Neural cell (in vitro differentiated cells): Measurements from ENCODE around the gene SLC2A6. TPM values are rescaled to one million over a fixed set of nuclear protein-coding genes. Genes with fewer than 3 reads are reported as not detected.

Experiments used
- H2AFZ ChIP-seq: fragments of 200-600, 300-800 bp; sonication (generic), shearing (Covaris generic); 2 replicates; pipeline ENCODE4 v1.6.0; 2014; ENCODE audit warnings: low read depth, mild to moderate bottlenecking, antibody characterized with exemption, low read length, moderate library complexity
- H3F3A ChIP-seq: fragments of 200-600 bp; shearing (Covaris generic); 2 replicates; pipeline ENCODE4 v1.6.1; 2016; ENCODE audit warnings: mild to moderate bottlenecking, moderate library complexity, mixed read lengths, antibody characterized with exemption, low read length; ENCODE audit not compliant: insufficient read depth, poor library complexity, severe bottlenecking
- H3K27ac ChIP-seq: fragments of 200-600, 300-800 bp; sonication (generic), shearing (Covaris generic); 2 replicates; pipeline ENCODE4 v1.5.1; 2014; ENCODE audit warnings: mild to moderate bottlenecking, low read length, moderate library complexity
- H3K27me3 ChIP-seq: fragments of 300-800, 200-600 bp; sonication (generic), shearing (Covaris generic); 2 replicates; pipeline ENCODE4 v1.6.0; 2014; ENCODE audit warnings: mild to moderate bottlenecking, low read depth, low read length, moderate library complexity; ENCODE audit not compliant: insufficient read depth
- H3K36me3 ChIP-seq: fragments of 300-800, 200-600 bp; sonication (generic), shearing (Covaris generic); 2 replicates; pipeline ENCODE4 v1.5.1; 2014; ENCODE audit warnings: mild to moderate bottlenecking, antibody characterized with exemption, low read length, moderate library complexity; ENCODE audit not compliant: insufficient read depth
- H3K4me2 ChIP-seq: fragments of 300-800, 200-600 bp; sonication (generic), shearing (Covaris generic); 2 replicates; pipeline ENCODE4 v1.6.0; 2014; ENCODE audit warnings: mild to moderate bottlenecking, low read length
- H3K4me3 ChIP-seq: fragments of 300-800, 200-600 bp; sonication (generic), shearing (Covaris generic); 2 replicates; pipeline ENCODE4 v1.5.1; 2014; ENCODE audit warnings: mild to moderate bottlenecking, low read length, moderate library complexity
- H3K79me2 ChIP-seq: fragments of 200-600 bp; shearing (Covaris generic); replicated peaks from 2 replicates; pipeline ENCODE4 v1.6.0; 2014; ENCODE audit warnings: mild to moderate bottlenecking, low read length, moderate library complexity; ENCODE audit not compliant: insufficient read depth
- H3K9ac ChIP-seq: fragments of 300-800, 200-600 bp; sonication (generic), shearing (Covaris generic); 2 replicates; pipeline ENCODE4 v1.6.1; 2016; ENCODE audit warnings: mild to moderate bottlenecking, low read length, mixed read lengths
- H3K9me2 ChIP-seq: fragments of 200-600 bp; shearing (Covaris generic); 2 replicates; pipeline ENCODE4 v1.6.1; 2016; ENCODE audit warnings: mild to moderate bottlenecking, low read length, mixed read lengths; ENCODE audit not compliant: insufficient read depth
- H3K9me3 ChIP-seq: fragments of 200-600, 300-800 bp; sonication (generic), shearing (Covaris generic); 2 replicates; pipeline ENCODE4 v1.6.1; 2016; ENCODE audit warnings: mild to moderate bottlenecking, mixed run types, low read length, moderate library complexity, mixed read lengths
- H4K20me1 ChIP-seq: fragments of 200-600 bp; shearing (Covaris generic); 2 replicates; pipeline ENCODE4 v1.6.1; 2016; ENCODE audit warnings: mild to moderate bottlenecking, mixed run types; ENCODE audit not compliant: insufficient read depth
- CTCF ChIP-seq: fragments of 450-650 bp; IDR thresholded peaks from 2 replicates; pipeline ENCODE4 v1.5.1; 2014; ENCODE audit warnings: antibody characterized with exemption, mild to moderate bottlenecking, moderate library complexity; ENCODE audit not compliant: poor library complexity, severe bottlenecking
- EP300 ChIP-seq: fragments of 450-650 bp; conservative IDR thresholded peaks from 2 replicates; pipeline ENCODE4 v1.6.1; 2014; ENCODE audit warnings: antibody characterized with exemption, mild to moderate bottlenecking, moderate library complexity; ENCODE audit not compliant: poor library complexity, severe bottlenecking
- EZH2 ChIP-seq: fragments of 200-600, 300-800 bp; shearing (Covaris generic), sonication (generic); IDR thresholded peaks from 2 replicates; pipeline ENCODE4 v1.6.1; 2014; ENCODE audit warnings: antibody characterized with exemption, low read length, borderline replicate concordance, mild to moderate bottlenecking; ENCODE audit not compliant: insufficient read depth, poor library complexity, severe bottlenecking
- MXI1 ChIP-seq: fragments of 450-650 bp; conservative IDR thresholded peaks from 2 replicates; pipeline ENCODE4 v1.6.1; 2014; ENCODE audit warnings: antibody characterized with exemption, mild to moderate bottlenecking; ENCODE audit not compliant: poor library complexity, severe bottlenecking
- POLR2AphosphoS5 ChIP-seq: IDR thresholded peaks from 2 replicates; pipeline ENCODE4 v1.6.1; 2012
- RAD21 ChIP-seq: fragments of 450-650 bp; conservative IDR thresholded peaks from 2 replicates; pipeline ENCODE4 v1.6.1; 2014; ENCODE audit warnings: antibody characterized with exemption, mild to moderate bottlenecking, moderate library complexity
- REST ChIP-seq: IDR thresholded peaks from 2 replicates; pipeline ENCODE4 v1.6.1; 2012; ENCODE audit warnings: borderline replicate concordance
- SMC3 ChIP-seq: fragments of 450-650 bp; conservative IDR thresholded peaks from 2 replicates; pipeline ENCODE4 v1.6.1; 2014; ENCODE audit warnings: antibody characterized with exemption, mild to moderate bottlenecking, moderate library complexity; ENCODE audit not compliant: poor library complexity
- TAF1 ChIP-seq: IDR thresholded peaks from 2 replicates; pipeline ENCODE4 v1.6.1; 2012; ENCODE audit warnings: low read depth
- polyA plus RNA-seq: library from polyadenylated mRNA; depleted of rRNA; stranded (reverse); fragments of >200 nt; gene quantifications from 2 replicates; pipeline ENCODE4 v1.2.3, GENCODE V29; 2014

Gene SLC2A6
- polyA plus RNA-seq, 1 donor from 2014 or later = 11.5 TPM

GRCh38 chr9:133440874-133441273 is 38.0 kb downstream of the SLC2A6 start:
- H3K27me3 ChIP-seq = no peaks in the 10 kb centered on the region
- H3K9me3 ChIP-seq = no peaks in the 10 kb centered on the region
- H3K9me2 ChIP-seq = no peaks in the 10 kb centered on the region
- no peak overlapping the region for H3K9ac ChIP-seq
- H3K79me2 ChIP-seq = no peaks in the 10 kb centered on the region
- H2AFZ ChIP-seq = no peak overlapping the region
- H4K20me1 ChIP-seq = no peaks in the 10 kb centered on the region
- H3K36me3 ChIP-seq = no peaks in the 10 kb centered on the region
- no peak overlapping the region for H3K4me3 ChIP-seq
- H3F3A ChIP-seq = no peaks in the 10 kb centered on the region
- TF ChIP-seq REST (no peak), SMC3 (no peak), RAD21 (no peak), POLR2AphosphoS5 (no peak), TAF1 (no peak), EP300 (no peak), CTCF (no peak), MXI1 (no peak), EZH2 (no peak)
- no peak overlapping the region for H3K27ac ChIP-seq
- H3K4me2 ChIP-seq = no peak overlapping the region

GRCh38 chr9:133439337-133439736 is 39.6 kb downstream of the SLC2A6 start:
- no peak overlapping the region for H3K27ac ChIP-seq
- no peaks in the 10 kb centered on the region for H3K79me2 ChIP-seq
- H3K9me3 ChIP-seq = no peaks in the 10 kb centered on the region
- no peaks in the 10 kb centered on the region for H3F3A ChIP-seq
- H3K27me3 ChIP-seq = no peaks in the 10 kb centered on the region
- no peak overlapping the region for H3K4me2 ChIP-seq
- H3K36me3 ChIP-seq = no peaks in the 10 kb centered on the region
- H2AFZ ChIP-seq = no peak overlapping the region
- no peak for TF ChIP-seq EP300
- TF ChIP-seq TAF1 = no peak
- no peak for TF ChIP-seq SMC3
- TF ChIP-seq MXI1 = no peak
- no peak for TF ChIP-seq RAD21
- no peak for TF ChIP-seq EZH2
- no peak for TF ChIP-seq POLR2AphosphoS5
- TF ChIP-seq CTCF = no peak
- TF ChIP-seq REST = no peak
- H3K9me2 ChIP-seq = no peaks in the 10 kb centered on the region
- H3K9ac ChIP-seq = no peak overlapping the region
- no peak overlapping the region for H3K4me3 ChIP-seq
- no peaks in the 10 kb centered on the region for H4K20me1 ChIP-seq
